D721Med (cell line): ENCODE measurements around the gene PPP1R1A.

Experiments
- DNase-seq: peaks from one replicate; pipeline ENCODE4 v3.0.0; 2011; ENCODE audit warnings: low spot score; ENCODE audit not compliant: insufficient read length
- FAIRE-seq: peaks from 2 replicates; lab custom pipeline; 2011; peaks lifted over from hg19 to GRCh38; lab: Jason Lieb, UNC
- CTCF ChIP-seq: IDR thresholded peaks from 2 replicates; pipeline ENCODE4 v1.5.1; 2012; ENCODE audit warnings: mild to moderate bottlenecking, control low read depth; ENCODE audit not compliant: insufficient read depth; ENCODE audit errors: missing control alignments

Gene PPP1R1A

GRCh38 chr12:54627304-54627703 lies 38.8 kb upstream of the PPP1R1A start:
- TF ChIP-seq CTCF = no peak

GRCh38 chr12:54625598-54625997 lies 37.1 kb upstream of the PPP1R1A start:
- TF ChIP-seq CTCF = no peak
- DNase-seq = no peak
- FAIRE-seq = no peak

More at GRCh38 chr12:54627304-54627703, 38.8 kb upstream of the PPP1R1A start:
- DNase-seq (no peak), FAIRE-seq (no peak)

GRCh38 chr12:54624315-54625279 lies 36.1 kb upstream of the PPP1R1A start:
- no peak for TF ChIP-seq CTCF
- FAIRE-seq (no peak), DNase-seq (no peak)

GRCh38 chr12:54622463-54623183 lies 34.2 kb upstream of the PPP1R1A start:
- DNase-seq = no peak
- TF ChIP-seq CTCF = no peak
- no peak for FAIRE-seq

- no peak for FAIRE-seq
- DNase-seq = no peak
These were observed 28.6 kb upstream of the PPP1R1A start for GRCh38 chr12:54616933-54617680.

More at GRCh38 chr12:54616933-54617680, 28.6 kb upstream of the PPP1R1A start:
- no peak for TF ChIP-seq CTCF
